ENCODE results near the gene PGF.

PGF gene

GRCh38 chr14:74948228-74949175, 6.9 kb downstream of the PGF start:
- intact Hi-C loops (cut with DNase I): loop anchor here (5.0 kb wide), 1 partner anchor 134 kb away; no protein-coding TSS in a partner anchor

GRCh38 chr14:74947353-74948227, 7.8 kb downstream of the PGF start:
- intact Hi-C loops (cut with DNase I): loop anchor here (5.0 kb wide), 1 partner anchor 135 kb away; no protein-coding TSS in a partner anchor
- no peak for DNase-seq

More at GRCh38 chr14:74948228-74949175, 6.9 kb downstream of the PGF start:
- DNase-seq: no peak

GRCh38 chr14:74946659-74947281, 8.6 kb downstream of the PGF start:
- DNase-seq: no peak
- intact Hi-C loops (cut with DNase I): loop anchor here (5.0 kb wide), 1 partner anchor 136 kb away; no protein-coding TSS in a partner anchor

GRCh38 chr14:74945852-74946658, 9.3 kb downstream of the PGF start:
- intact Hi-C loops (cut with DNase I): loop anchor here (5.0 kb wide), 1 partner anchor 136 kb away; no protein-coding TSS in a partner anchor
- DNase-seq: peak; percentile 29 to 94 (median 82)

- intact Hi-C loops (cut with DNase I): loop anchor here (5.0 kb wide), 1 partner anchor 137 kb away; no protein-coding TSS in a partner anchor
- DNase-seq: peak in 16 of 42 donors; percentile 16 to 77 (median 35)
Measured at GRCh38 chr14:74945261-74945851, 10.0 kb downstream of the PGF start.

- intact Hi-C loops (cut with DNase I): no loop called here
- no peak for DNase-seq
Measured at GRCh38 chr14:74942608-74943007, 12.8 kb downstream of the PGF start.

GRCh38 chr14:74942181-74942580, 13.2 kb downstream of the PGF start:
- intact Hi-C loops (cut with DNase I): no loop called here
- DNase-seq: no peak

GRCh38 chr14:74941676-74942097, 13.7 kb downstream of the PGF start:
- peak; percentile 51 to 91 (median 78) for DNase-seq
- intact Hi-C loops (cut with DNase I): no loop called here

GRCh38 chr14:74940956-74941565, 14.3 kb downstream of the PGF start:
- intact Hi-C loops (cut with DNase I): no loop called here

GRCh38 chr14:74938531-74939495, 16.6 kb downstream of the PGF start:
- intact Hi-C loops (cut with DNase I): no loop called here
- no peak for DNase-seq

More at GRCh38 chr14:74940956-74941565, 14.3 kb downstream of the PGF start:
- DNase-seq: no peak

GRCh38 chr14:74937171-74937570, 18.2 kb downstream of the PGF start:
- intact Hi-C loops (cut with DNase I): no loop called here

GRCh38 chr14:74936731-74937130, 18.7 kb downstream of the PGF start:
- DNase-seq: peak in 1 of 42 donors; percentile 25
- intact Hi-C loops (cut with DNase I): no loop called here

More at GRCh38 chr14:74937171-74937570, 18.2 kb downstream of the PGF start:
- DNase-seq: no peak

GRCh38 chr14:74936151-74936550, 19.2 kb downstream of the PGF start:
- intact Hi-C loops (cut with DNase I): no loop called here
- DNase-seq: no peak

- DNase-seq: no peak
- intact Hi-C loops (cut with DNase I): no loop called here
Measured at GRCh38 chr14:74935360-74935680, 20.1 kb downstream of the PGF start.

GRCh38 chr14:74934476-74935359, 20.7 kb downstream of the PGF start:
- DNase-seq: no peak
- intact Hi-C loops (cut with DNase I): no loop called here

Measured in head of caudate nucleus (tissue), 42 donors.